T-helper 1 cell treated with Interleukin-12 subunit alpha and Interleukin-12 subunit beta and Interleukin-4 antibody, amounts not matched to agents 30 ng/mL and 1 ng/mL, for 36 hours (primary cell): ENCODE results near the gene BLCAP. TPM values are rescaled to one million over a fixed set of nuclear protein-coding genes. Genes with fewer than 3 reads are reported as not detected.
"Not testable (repeated sequence)": the region's sequence is repeated elsewhere in the genome, so short reads cannot be mapped to it uniquely, and the experiment has no call there.

Experiments
- intact Hi-C: fragments of 100-400 bp; cut with micrococcal nuclease; formaldehyde crosslinking; loops from one replicate; pipeline ENCODE4 v1.15.1; 2024
- total RNA-seq: library from RNA; stranded (reverse); gene quantifications from 2 replicates; pipeline ENCODE4 v1.2.3, GENCODE V29; 2022

The BLCAP gene
- total RNA-seq, 1 donor from 2014 or later = 42.9 TPM

DNA sequence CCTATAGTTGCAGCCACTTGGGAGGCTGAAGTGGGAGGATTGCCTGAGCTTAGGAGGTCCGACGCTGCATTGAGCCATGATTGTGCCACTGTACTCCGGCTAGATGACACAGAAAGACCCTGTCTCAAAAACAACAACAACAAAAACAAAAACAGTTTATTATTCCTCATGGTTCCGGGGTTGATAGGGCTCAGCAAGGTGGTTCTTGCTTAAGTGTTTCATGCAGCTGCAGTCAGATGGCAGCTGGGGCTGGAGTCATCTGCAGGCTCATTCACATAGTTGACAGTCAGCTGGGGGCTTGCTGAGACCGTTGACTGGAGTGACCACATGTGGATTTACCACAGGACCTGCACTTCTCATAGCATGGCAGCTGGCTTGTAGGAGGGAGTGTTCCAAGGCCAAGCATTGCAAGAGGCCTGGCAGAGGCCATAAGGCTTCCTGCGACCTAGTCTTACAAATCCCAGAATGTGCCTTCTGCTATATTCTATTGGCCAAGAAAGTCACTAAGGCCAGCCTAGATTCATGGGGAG is 35.5 kb downstream of the BLCAP start:
- intact Hi-C loops = no loop called here

DNA sequence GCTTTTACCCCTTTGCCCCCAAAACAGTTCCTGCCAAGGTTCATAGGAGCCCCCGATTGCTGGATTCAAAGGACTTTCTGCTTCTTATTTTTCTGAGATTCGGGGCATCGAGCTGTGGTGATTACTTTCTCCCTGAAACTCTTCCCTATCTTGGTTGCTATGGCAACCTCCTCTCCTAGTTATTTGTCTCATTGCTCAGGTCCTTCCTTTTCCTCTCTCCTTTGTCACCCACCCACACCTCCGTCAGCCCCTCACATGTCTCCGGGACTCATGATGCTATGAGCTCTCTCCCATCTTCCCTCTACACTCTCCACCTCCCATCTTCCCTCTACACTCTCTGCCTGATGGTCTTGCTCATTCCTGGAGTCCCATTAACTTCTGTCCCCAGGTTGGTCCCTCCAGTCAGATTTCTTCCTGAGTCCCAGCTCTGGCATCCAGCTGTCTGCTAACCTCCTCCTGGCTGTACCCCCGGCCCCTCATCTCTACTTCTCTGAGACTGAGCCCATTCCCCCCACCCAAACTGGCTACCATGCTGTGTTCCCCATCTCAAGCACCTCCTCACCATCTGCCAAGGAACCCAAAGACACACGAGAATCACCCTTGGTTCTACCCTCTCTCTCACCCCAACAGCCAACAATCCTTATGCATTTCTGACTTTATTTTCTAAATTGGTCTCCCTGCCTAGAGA is 36.9 kb downstream of the BLCAP start:
- intact Hi-C loops = no loop called here

DNA sequence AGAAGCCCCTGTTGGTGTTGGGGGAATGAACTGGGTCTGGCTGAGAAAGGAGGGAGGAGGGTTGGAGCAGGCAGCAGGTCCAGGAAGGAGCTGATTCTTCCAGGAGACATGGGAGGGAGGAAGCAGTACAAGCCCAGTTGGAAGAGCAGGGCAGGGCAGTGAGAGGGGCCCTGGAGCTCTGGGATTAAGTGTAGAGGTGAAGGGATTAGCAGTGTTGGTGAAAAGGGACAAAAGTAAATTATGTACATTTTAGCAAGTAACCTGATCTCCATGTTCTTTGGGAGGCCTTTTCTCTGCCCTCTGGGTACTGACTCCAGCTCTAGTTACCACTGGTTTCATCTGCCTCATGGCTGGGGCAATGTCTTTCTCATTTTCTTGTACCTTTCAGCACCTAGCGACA is 41.5 kb downstream of the BLCAP start:
- intact Hi-C loops = not testable (repeated sequence)

DNA sequence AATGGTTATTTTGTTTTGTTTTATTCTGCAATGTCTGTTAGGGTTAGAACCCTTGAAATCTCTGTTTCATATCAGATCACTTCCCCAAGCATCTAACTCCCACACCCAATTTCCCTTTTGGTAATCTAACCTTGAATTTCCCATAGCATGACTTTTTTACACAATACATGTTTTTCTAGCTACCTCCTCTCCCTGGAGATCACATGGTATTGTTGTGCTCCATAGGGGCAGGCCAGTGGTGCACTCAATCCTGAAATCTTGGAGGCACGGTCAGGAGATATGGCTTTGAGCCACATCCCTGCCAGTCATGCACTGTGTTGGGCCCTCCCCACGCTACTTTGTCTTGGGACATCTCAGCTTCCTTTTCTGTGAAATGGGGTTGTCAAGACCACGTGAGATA is 43.3 kb downstream of the BLCAP start:
- intact Hi-C loops = no loop called here

DNA sequence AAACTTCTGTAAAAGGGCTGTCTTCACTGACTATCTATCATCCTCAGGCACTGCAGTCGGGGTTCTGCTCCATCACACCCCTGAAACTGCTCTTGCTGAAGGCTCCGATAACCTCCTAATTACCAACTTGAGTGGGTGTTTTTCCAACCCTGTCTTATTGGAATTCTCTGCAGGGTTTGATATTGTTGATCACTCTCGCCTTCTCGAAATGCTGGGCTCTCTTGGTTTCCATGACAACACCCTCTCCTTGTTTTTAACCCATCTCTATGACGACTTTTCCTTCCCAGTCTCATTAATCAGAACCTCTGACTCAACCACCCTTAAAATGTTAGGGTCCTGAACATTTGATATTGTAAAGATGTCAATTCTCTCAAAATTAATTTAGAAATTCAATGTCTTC is 46.1 kb downstream of the BLCAP start:
- intact Hi-C loops = no loop called here

DNA sequence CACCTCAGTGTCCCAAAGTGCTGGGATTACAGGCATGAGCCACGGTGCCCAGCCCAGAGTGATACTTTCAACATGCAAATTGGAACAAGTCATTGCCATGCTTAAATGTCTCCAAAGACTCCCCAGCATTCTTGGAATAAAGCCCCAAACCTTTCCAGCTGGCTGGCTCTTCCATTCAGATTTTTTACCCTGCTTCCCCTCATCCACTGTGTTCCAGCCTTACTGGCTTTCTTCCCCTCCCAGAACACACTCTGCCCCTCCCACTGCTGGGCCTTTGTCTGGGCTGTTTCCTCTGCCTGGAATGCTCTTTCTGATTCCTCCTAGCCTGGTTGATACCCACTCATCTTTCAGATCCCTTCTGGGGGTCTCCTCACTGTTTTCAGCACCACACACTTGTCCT is 46.8 kb downstream of the BLCAP start:
- intact Hi-C loops = no loop called here

DNA sequence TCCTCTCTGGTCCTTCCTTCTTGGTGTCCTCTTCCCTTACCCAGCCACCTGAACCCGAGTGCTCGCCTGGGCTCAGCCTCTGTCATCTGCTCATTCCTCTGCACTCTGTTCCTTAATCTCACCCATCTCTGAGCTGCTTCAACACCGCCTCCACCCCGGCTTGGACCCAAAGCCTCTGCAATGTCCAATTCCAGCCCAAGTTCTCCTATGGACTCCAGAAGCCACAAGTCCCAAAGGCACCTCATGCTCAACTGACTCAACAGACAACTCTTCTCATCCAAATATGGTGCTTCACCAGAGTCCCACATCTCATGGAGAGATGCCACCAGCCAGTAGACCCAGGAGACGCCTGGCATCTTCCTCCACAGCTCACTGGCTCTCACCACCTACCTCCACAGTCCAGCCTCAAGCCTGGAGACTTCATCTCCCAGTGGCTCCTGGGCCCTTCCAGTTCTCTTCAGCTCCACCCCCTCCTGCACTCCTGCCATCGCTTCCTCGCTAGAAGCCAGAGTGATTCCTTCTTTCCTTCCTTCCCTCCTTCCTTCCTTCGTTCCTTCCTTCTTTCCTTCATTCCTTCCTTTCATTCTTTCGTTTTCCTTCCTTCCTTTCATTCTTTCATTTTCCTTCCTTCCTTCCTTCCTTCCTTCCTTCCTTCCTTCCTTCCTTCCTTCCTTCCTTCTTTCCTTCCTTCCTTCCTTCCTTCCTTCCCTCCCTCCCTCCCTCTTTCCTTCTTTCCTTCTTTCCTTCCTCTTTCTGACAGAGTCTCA is 47.6 kb downstream of the BLCAP start:
- intact Hi-C loops = no loop called here

DNA sequence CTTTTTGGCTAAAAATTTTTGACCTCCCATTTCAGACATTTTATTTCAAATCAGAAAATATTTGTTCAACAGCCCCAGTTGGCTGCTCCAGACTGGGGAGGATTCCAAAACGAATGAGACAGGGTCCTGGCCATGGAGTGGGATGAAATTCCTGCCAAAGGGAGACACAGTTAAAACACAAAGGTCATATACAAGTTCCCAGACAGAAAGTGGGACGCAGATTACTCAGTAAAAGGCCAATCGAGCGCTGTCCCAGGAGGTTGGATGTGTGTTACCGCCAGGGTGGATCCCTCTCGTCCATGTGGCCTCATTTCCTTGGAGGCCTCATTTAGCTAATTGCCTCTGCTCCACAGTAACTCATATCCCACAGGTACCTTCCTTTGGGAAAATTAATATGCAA is 48.4 kb downstream of the BLCAP start:
- intact Hi-C loops = no loop called here

DNA sequence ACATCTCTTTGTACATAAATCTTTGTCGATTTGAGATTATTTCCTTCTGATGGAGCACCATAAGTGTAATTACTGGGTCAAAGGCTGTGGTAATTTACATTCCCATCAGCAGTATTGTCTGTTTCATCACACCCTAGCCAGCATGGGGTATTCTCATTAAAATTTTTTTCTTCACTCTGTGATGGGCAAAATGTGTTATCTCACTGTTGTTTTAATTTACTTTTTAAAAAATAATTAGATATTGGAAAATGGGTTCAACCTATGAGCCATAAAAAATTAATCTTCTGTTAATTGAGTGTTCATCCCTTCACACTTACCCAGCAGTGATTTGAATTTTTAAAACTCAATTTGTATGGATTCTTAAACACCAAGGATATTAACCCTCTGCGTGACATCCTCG is 50.6 kb downstream of the BLCAP start:
- intact Hi-C loops = no loop called here

DNA sequence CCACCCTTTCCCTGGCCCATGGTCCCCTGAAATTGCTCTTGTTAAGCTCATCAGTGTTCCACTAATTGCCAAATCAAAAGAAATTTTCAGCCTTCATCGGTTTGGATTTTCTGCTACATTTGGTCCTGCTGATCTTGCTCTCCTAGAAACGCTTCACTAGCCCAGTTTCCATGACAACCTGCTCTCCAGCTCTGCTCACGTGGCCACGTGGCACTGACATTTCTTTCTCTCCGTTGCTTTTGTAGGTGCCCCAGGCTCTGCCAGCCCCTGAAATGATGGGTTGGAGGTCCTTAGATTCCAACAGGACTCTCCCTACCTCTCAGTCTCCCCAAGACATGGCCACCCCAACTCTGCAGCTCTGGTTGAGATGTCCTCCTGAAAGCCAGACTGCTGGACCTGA is 52.4 kb downstream of the BLCAP start:
- intact Hi-C loops = no loop called here

DNA sequence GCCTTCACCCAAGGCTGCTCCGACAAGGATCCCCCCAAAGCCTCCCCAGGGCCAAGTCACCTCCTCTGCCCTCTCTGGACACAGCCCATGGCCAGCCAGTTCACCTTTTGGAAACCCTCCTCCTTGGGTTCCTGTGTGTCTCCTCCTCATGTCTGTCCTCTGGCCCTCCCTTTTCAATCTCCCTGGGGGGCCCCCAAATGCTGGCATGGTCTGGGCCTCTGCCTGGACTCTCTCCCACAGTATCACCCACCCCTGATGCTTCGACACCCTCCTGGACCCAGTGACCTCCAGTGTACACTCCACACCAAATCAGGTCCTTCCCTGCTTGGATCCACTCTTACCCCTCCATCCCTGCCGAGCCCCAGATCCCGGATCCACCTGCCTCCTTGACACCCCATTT is 53.3 kb downstream of the BLCAP start:
- intact Hi-C loops = no loop called here

DNA sequence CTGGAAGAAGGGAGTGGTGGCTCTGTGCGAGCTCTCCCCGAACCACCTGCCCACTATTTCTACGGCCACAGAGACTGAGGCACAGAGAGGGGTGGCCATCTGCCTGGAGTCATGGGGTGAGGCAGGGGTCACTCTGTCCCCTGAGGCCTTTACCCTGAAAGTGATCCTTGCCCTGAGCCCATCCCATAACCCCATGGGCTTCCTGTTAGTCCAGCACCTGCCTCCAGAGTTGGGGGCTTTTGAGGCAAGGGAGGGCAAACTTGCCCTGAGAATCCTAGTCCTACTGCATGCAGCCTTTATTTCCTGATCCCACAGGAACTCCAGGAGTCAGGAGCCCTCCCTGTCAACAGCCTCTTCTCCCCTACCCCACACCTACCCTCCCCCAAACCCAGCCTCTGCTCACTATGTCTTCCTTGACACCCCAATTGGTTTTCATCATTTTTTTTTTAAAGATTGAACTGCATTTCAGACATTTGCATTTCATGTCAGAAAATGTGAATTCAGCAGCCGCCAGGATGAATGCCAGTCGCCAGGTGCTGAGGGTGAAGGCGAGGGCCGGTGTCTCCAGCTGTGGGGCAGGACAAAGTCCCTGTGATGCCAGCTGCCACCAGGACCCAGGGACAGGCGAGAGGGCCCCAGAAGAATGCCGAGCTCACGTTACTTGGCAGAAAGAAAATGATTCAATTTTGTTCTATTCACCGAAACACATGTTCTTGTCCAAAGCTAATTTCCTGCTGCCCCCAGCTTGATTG is 54.3 kb downstream of the BLCAP start:
- intact Hi-C loops = no loop called here

DNA sequence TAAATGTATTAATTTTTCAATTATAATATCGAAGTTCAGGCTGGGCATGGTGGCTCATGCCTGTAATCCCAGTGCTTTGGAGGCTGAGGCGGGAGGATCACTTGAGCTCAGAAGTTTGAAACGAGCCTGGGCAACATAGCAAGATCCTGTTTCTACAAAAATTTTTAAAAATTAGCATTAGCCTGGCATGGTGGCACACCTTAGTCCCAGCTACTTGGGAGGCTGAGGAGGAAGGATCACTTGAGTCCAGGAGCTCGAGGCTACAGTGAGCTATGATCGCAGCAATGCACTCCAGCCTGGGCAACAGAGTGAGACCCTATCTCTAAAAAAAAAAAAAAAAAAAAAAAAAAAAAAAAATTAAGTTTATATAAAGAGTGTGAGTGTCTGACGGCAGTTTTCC is 55.2 kb downstream of the BLCAP start:
- intact Hi-C loops = loop anchor here (1.0 kb wide), 1 partner anchor 40 kb away; no protein-coding TSS in a partner anchor

DNA sequence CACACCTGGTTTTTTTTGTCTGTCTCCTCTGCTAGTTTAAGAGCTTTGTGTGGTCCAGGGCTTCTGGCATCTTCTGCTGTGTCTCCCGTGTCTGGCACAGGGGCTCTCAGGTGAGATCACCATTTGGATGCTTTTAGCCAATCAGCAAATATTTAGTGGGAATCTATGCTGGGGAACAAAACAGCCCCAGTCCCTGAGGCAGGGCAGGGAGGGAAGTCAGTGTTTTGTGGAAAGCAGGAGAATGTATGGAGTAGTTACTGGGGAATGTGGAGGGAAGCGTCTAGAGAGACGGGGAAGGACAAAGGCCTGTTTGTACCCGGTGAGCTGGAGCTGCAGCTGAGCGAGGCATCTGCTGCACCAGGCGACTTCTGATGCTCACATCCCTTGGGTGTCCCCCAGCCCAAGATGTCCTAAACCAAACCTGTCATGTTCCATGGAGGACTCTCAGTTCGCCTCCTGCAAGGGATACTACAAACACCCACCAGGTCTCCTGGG is 55.9 kb downstream of the BLCAP start:
- intact Hi-C loops = loop anchor here (1.0 kb wide), 1 partner anchor 41 kb away; no protein-coding TSS in a partner anchor

DNA sequence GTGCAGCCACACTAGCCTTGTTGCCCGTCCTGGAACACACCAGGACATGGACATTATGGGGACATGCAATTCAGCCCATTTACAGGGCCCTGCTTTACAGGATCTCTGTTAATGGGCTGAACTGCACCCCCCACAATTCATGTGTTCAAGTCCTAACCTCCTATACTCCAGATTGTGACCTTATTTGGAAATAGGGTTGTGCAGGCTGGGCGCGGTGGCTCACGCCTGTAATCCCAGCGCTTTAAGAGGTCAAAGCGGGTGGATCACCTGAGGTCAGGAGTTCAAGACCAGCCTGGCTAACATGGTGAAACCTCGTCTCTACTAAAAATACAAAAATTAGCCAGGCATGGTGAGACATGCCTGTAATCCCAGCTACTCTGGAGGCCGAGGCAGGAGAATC is 57.5 kb downstream of the BLCAP start:
- intact Hi-C loops = not testable (repeated sequence)

DNA sequence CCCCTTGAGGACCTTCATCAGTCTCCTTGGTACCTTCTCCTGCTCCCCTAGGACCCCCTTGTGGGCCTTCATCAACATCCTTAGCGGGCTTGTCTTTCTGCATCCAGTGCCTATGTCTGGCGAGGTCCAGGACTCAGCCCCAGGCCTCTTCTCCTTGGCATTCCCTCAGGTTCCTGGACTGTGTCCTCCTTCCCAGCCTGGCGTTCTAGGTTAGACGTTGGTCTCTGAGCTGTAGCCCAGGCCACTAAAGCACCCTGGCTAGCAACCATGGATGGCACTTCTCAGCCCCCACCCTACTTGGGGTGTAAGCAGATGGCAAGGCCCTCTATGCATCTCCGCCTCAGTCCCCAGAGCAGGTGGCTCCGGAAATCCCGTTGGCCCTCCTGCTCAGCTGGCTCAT is 58.1 kb downstream of the BLCAP start:
- intact Hi-C loops = no loop called here

DNA sequence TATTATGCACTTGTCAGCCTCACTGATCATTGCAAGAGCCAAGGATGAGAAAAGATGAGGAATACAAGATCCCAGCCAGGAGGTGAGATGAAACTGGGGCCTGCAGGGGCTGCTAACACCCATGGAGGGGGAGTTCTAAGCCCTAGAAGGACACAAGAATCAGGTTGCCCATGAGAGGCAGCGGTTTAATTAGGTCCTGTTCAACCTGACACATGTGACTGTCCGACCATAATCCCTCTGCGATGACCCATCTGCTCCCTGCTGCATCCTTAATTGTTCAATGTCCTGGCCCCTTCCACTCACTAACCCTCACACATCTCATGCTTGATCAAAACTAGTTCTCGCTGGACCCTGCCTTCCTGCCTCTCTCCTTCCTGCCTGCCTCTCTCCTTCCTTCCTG is 58.8 kb downstream of the BLCAP start:
- intact Hi-C loops = no loop called here

Other genes starting within 250 kb of the BLCAP start
- 11.0 and 12.7 TPM in 2 replicates for gene MANBAL, start 238.2 kb downstream of the BLCAP start, total RNA-seq
- gene SRC, start 181.7 kb downstream of the BLCAP start, total RNA-seq = 5.3 TPM in 2 replicates
- not detected in 2 replicates for gene NNAT, start 6.6 kb downstream of the BLCAP start, total RNA-seq
- gene CTNNBL1, start 166.2 kb upstream of the BLCAP start, total RNA-seq = 80.0 and 85.2 TPM in 2 replicates